Central memory CD4-positive, alpha-beta T cell (primary cell): ENCODE data around the gene P2RY8.
A peak's percentile ranks its signal among the peaks of the same experiment; 100 is the strongest.
"Not testable (repeated sequence)": the region's sequence is repeated elsewhere in the genome, so short reads cannot be mapped to it uniquely, and the experiment has no call there.

Experiments used
- DNase-seq: peaks from one replicate; pipeline ENCODE4 v3.0.0; 2022

P2RY8 gene

DNA sequence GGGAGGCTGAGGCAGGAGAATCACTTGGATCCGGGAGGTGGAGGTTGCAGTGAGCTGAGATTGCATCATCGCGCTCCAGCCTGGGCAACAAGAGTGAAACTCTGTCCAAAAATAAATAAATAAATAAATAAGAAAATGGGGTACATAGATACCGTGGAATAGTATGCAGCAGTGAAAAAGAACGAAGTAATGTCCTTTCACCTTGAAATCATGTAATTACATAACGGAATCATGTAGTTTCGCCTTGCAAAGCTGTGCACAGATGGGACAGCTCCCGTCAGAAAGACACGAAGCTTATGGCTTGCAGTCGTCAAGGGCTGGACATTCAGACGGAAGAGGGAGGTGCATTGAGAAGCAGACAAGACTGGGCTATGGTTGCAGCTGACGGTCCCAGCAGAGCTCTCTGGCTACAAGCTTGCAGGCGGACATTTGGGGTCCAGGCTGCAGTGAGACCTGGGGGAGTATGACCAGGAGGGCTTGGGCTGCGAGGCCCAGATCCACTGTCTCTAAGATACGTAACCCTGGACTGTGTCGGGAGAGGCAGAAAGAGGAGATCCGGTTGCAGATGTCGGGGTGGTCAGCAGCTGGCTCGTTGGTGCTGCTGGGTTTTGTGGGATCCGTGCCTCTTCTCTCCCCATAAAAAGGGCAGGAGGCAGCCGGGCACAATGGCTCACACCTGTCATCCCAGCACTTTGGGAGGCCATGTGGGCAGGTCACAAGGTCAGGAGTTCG, 6.2 kb upstream of the P2RY8 start:
- DNase-seq, result no peak

- not testable (repeated sequence) for DNase-seq
Measured at GRCh38 chrX:1539146-1539545, 2.2 kb upstream of the P2RY8 start.

DNA sequence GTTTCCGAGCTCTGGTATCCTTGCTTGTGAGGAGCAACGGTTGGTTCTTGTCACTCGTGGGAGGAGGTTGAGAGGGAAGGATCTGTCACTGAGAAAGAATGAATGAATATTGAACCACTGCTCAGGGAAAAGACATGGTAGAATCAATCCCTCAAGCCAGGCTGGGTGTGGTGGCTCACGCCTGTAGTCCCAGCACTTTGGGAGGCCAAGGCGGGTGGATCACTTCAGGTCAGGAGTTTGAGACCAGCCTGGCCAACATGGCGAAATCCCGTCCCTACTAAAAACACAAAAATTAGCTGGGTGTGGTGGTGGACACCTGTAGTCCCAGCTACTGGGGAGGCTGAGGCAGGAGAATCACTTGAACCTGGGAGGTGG, 718 bp upstream of the P2RY8 start:
- not testable (repeated sequence) for DNase-seq

DNA sequence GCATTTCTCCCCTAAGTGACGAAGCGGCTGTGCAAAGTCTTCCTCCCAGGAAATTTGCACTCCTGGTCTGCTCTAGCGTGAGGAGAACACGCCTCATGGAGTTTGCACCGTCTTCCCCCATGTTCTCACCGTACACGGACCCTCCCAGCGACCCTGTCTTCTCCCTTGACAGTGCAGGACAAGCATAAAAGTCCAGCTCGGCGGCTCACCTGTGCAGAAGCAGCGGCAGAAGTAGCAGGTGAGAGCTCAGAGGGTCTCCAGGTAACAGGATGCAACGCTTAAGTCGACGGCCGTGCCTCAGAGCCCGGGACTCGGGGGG, 314 bp downstream of the P2RY8 start:
- no peak for DNase-seq

GRCh38 chrX:1535241-1536041, 1.5 kb downstream of the P2RY8 start:
- peak; percentile 41 for DNase-seq

GRCh38 chrX:1534301-1535168, 2.5 kb downstream of the P2RY8 start:
- peak; percentile 42 for DNase-seq

- no peak for DNase-seq
Measured at GRCh38 chrX:1533058-1533457, 3.9 kb downstream of the P2RY8 start.

- DNase-seq, result no peak
Measured at GRCh38 chrX:1531096-1531890, 5.7 kb downstream of the P2RY8 start.

GRCh38 chrX:1529756-1530155, 7.2 kb downstream of the P2RY8 start:
- no peak for DNase-seq

GRCh38 chrX:1529328-1529727, 7.7 kb downstream of the P2RY8 start:
- DNase-seq, result no peak

GRCh38 chrX:1528884-1529203, 8.1 kb downstream of the P2RY8 start:
- no peak for DNase-seq

- no peak for DNase-seq
Measured at GRCh38 chrX:1528186-1528883, 8.7 kb downstream of the P2RY8 start.

- no peak for DNase-seq
Measured at GRCh38 chrX:1527457-1527856, 9.5 kb downstream of the P2RY8 start.

- no peak for DNase-seq
Measured at GRCh38 chrX:1526565-1526964, 10.4 kb downstream of the P2RY8 start.

DNA sequence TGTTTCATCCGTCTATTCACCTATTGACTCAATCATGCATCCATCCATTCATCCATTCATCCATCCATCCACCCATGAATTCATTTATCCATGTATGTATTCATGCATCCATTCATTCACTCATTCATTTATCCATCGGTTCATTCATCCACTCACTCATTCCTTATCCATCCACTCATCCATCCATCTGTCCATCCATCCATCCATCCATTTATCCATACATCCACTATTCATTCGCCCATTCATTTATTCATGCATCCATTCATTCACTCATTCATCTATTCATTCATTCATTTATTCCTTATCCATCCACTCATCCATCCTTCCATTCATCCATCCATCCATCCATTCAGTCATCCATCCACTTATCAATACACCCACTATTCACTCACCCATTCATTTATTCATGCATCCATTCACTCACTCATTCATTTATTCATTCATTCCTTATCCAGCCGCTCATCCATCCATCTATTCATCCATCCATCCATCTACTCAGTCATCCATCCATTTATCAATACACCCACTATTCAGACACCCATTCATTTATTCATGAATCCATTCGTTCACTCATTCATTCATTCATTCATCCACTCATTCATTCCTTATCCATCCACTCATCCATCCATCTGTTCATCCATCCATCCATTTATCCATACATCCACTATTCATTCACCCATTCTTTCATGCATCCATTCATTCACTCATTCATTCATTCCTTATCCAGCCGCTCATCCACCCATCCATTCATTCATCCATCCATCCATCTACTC, 11.2 kb downstream of the P2RY8 start:
- no peak for DNase-seq

DNA sequence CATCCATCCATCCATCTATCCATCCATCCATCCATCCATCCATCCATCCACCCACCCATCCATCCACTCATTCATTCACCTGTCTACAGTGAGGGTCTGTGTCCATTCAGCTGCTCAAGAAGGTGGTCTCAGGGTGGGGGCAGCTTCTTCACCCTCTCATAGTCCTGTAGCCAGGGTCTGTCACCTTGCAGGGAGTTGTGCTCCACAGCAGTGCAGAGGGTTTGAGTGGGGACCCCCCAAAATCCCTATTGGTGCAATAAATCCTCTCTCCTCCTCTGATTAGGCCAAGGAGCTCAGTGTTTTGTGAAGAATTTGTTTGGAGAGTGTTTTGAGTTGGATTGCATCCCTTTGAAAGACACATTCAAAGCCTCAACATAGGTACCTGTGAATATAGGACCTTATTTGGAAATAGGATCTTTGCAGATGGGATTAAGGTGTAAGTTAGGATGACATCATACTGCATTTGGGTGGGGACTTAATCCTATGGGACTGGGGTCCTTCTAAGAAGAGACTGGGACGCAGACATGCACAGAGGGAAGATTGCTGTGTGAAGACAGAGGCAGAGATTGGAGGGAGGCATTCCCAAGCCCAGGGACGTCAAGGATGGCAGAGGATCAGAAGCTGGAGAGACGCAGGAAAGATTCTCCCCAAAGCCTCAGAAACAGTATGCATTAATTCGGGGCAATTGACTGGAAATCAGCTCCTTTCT, 12.0 kb downstream of the P2RY8 start:
- DNase-seq, result no peak

DNA sequence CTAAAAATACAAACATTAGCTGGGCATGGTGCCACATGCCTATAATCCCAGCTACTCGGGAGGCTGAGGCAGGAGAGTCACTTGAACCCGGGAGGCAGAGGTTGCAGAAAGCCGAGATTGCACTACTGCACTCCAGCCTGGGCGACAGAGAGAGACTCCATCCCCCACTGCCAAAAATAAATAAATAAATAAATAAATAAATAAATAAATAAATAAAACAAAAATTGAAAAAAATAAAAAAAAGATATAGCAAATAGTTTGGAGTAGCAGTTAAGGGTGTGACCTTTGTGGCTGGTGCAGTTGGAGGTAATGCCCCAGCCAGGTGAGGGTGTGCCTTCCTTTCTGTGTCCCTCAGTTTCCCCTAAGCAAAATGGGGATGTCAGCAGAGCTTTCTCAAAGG, 14.1 kb downstream of the P2RY8 start:
- DNase-seq, result not testable (repeated sequence)

DNA sequence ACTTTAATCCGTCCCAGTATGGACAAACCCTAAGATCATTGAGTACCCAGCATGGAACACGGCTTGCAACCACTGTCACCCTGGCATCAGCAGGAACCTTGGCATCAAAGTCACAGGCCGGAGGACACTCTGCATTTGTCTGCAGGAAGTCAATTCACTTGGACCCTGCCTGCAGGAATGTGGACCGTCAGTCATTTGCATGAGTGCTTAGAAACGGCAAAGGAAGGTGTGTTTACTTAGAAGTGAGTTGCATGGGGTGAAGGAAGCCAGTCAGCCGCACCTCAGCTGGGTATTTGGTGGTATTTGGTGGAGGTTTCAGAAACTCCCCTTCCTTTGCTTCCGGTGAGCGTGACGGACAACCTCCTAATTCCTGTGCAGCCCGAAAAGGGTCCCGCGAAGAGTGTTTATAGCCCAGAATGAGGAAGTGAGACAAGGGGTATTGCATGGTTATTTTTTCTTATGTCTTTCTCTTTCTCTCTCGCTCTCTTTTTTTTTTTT, 15.5 kb downstream of the P2RY8 start:
- peak; percentile 82 for DNase-seq

DNA sequence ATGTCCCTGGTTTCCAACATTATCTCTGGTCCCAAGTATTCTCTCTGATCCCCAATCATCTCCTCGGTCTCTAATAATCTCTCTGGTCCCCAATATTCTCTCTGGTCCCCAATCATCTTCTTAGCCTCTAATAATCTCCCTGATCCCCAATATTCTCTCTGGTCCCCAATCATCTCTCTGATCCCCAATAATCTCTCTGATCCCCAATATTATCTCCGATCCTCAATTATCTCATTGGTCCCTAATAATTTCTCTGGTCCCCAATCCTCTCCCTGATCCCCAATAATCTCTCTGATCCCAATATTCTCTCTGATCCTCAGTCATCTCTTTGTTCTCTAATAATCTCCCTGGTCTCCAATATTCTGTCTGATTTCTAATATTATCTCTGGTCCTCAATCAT, 16.6 kb downstream of the P2RY8 start:
- no peak for DNase-seq

- no peak for DNase-seq
Measured at GRCh38 chrX:1519022-1519497, 17.9 kb downstream of the P2RY8 start.
